Memory B cell (primary cell): ENCODE data around the gene GPR142.

ENCODE experiments used
- ATAC-seq: fragments of 150-1000 bp; cut with Tn5 transposase; 2 replicates; pipeline ENCODE4 v1.10.0; 2021; ENCODE audit warnings: low read depth, mild to moderate bottlenecking, moderate library complexity
- DNase-seq, 2 donors: peaks; one replicate each; pipeline ENCODE4 v3.0.0; 2022; ENCODE audit warnings: low spot score in 2 of 2
- H3K27ac Mint-ChIP-seq: one replicate; pipeline ENCODE4 v1.8.0; 2022; ENCODE audit warnings: mild to moderate bottlenecking, moderate library complexity, mixed read lengths
- H3K27me3 Mint-ChIP-seq: one replicate; pipeline ENCODE4 v1.8.0; 2022; ENCODE audit warnings: mixed read lengths
- H3K36me3 Mint-ChIP-seq: one replicate; pipeline ENCODE4 v1.8.0; 2022; ENCODE audit warnings: mild to moderate bottlenecking, mixed read lengths
- H3K4me1 Mint-ChIP-seq: one replicate; pipeline ENCODE4 v1.8.0; 2022; ENCODE audit warnings: mixed read lengths
- H3K4me3 Mint-ChIP-seq: one replicate; pipeline ENCODE4 v1.8.0; 2022; ENCODE audit warnings: mild to moderate bottlenecking, moderate library complexity, mixed read lengths
- H3K9me3 Mint-ChIP-seq: one replicate; pipeline ENCODE4 v1.8.0; 2022; ENCODE audit warnings: mixed read lengths

Gene GPR142

DNA sequence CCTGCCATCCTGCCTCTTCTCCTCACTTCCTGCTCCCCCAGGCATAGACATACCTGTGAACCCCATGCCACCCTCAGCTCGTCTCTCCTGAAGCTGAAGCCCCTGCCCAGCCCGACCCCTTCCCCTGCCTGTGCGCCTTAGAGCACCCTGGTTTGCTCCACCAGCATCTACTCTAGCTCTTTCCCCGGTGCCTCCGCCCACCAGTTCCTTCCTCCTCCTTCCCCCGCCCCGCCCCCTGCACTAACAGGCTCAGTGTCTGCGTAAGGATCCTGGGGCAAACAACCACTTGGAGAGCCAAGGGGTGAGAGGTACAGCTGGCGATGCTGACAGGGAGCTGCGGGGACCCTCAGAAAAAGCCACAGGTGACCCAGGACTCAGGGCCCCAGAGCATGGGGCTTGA lies 1.9 kb downstream of the GPR142 start:
- DNase-seq: no peak
- Mint-ChIP-seq H3K27me3 (peaks cover 18% of the 10 kb centered on the region), H3K4me1 (peaks cover 7% of the 10 kb centered on the region), H3K27ac (no peak overlapping the region), H3K36me3 (no peaks in the 10 kb centered on the region), H3K4me3 (peak overlapping the region; percentile 45), H3K9me3 (no peaks in the 10 kb centered on the region)
- ATAC-seq: peak; percentile 72

DNA sequence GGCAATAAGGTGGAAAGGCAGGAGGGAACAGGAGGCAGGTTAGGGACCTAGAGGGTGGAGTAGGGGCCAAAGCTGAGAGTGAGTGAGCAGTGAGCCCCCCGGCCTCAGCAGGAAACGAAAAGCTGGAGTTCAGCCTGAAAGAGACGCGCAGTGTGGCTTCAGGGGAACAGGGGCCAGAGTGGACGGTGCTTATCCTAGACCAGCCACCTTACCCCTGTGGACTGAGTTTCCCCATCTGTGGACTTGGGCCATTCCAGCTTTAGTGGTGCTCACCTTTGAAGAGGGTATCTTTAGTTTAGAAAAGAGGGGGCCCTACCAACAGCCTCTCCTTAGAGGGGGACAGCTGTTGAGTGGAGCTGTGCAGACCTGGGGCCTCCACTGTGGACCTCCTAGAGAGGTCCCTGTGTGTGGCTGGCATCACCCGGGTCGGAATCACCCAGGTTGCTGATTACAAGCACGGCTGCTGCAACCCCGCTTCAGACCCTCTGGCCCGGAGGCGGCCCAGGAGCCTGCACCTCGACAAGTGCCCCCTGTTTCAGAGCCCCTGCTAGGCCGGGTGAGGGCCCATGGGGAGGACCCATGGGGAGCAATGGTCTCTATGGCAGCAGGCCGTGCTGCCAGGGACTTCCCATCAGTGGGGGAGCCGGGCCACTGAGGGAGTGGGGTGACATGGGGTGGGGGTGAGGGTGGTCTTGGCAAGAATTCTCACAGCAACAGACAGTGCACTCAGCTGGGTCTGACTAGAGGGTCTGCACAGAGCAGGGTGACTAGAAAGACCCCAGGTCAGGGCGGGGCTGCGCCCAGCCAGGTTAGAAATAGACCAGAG lies 2.6 kb downstream of the GPR142 start:
- Mint-ChIP-seq H3K27ac (no peak overlapping the region), H3K9me3 (no peaks in the 10 kb centered on the region), H3K4me3 (no peak overlapping the region), H3K36me3 (no peaks in the 10 kb centered on the region), H3K4me1 (peaks cover 7% of the 10 kb centered on the region), H3K27me3 (peaks cover 16% of the 10 kb centered on the region)
- DNase-seq (no peak), ATAC-seq (no peak)

DNA sequence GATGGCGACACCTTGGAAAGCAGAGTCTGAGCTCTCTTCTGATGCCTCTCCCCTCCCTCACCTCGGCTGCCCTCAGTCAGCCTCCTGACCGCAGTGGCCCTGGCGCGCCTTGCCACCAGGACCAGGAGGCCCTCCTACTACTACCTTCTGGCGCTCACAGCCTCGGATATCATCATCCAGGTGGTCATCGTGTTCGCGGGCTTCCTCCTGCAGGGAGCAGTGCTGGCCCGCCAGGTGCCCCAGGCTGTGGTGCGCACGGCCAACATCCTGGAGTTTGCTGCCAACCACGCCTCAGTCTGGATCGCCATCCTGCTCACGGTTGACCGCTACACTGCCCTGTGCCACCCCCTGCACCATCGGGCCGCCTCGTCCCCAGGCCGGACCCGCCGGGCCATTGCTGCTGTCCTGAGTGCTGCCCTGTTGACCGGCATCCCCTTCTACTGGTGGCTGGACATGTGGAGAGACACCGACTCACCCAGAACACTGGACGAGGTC lies 4.4 kb downstream of the GPR142 start:
- H3K4me3 Mint-ChIP-seq: no peak overlapping the region
- no peaks in the 10 kb centered on the region for H3K9me3 Mint-ChIP-seq
- H3K27ac Mint-ChIP-seq: no peak overlapping the region
- H3K27me3 Mint-ChIP-seq: peaks cover 15% of the 10 kb centered on the region
- H3K36me3 Mint-ChIP-seq: no peaks in the 10 kb centered on the region
- H3K4me1 Mint-ChIP-seq: peaks cover 7% of the 10 kb centered on the region
- no peak for ATAC-seq
- no peak for DNase-seq

DNA sequence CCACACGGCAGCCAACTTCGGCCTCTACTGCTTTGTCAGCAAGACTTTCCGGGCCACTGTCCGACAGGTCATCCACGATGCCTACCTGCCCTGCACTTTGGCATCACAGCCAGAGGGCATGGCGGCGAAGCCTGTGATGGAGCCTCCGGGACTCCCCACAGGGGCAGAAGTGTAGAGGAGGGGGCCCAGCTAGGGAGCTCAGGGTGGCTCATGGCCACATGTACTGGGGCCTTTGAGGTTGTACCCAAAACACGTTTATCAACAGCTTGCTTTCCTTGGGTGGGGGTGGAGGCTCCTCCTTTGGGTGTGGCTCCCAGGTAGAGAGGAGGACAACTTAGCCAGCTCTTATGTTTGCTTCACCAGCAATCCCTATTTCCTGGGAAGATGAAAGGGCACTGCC lies 5.1 kb downstream of the GPR142 start:
- Mint-ChIP-seq H3K27me3 (peaks cover 11% of the 10 kb centered on the region), H3K36me3 (no peaks in the 10 kb centered on the region), H3K9me3 (no peaks in the 10 kb centered on the region), H3K27ac (no peak overlapping the region), H3K4me3 (no peak overlapping the region), H3K4me1 (peaks cover 7% of the 10 kb centered on the region)
- DNase-seq (no peak), ATAC-seq (no peak)

- H3K27me3 Mint-ChIP-seq: peaks cover 11% of the 10 kb centered on the region
- no peak for DNase-seq
Measured at GRCh38 chr17:74373838-74374606, 6.7 kb downstream of the GPR142 start.

DNA sequence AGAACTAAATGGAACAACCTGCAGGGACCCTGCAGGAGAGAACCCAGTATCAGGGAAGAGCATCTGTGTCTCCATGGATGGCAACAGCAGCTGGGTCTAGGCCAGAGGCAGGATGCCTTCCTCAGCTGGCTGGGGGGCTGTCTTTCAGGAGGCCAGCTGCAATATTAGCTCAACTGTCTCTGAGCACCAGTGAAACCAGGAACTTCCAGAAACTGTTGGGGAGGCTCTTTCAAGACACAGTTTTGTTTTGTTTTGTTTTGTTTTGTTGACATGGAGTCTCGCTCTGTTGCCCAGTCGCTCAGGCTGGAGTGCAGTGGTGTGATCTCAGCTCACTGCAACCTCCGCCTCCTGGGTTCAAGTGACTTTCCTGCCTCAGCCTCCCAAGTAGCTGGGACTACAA lies 7.6 kb downstream of the GPR142 start:
- ATAC-seq: no peak
- Mint-ChIP-seq H3K27ac (no peak overlapping the region), H3K4me1 (no peaks in the 10 kb centered on the region), H3K4me3 (no peak overlapping the region), H3K36me3 (no peaks in the 10 kb centered on the region), H3K27me3 (peaks cover 6% of the 10 kb centered on the region), H3K9me3 (no peaks in the 10 kb centered on the region)
- no peak for DNase-seq

More at GRCh38 chr17:74373838-74374606, 6.7 kb downstream of the GPR142 start:
- H3K36me3 Mint-ChIP-seq: no peaks in the 10 kb centered on the region
- H3K27ac Mint-ChIP-seq: no peak overlapping the region
- H3K4me1 Mint-ChIP-seq: peaks cover 5% of the 10 kb centered on the region
- H3K4me3 Mint-ChIP-seq: no peak overlapping the region
- ATAC-seq: no peak
- H3K9me3 Mint-ChIP-seq: no peaks in the 10 kb centered on the region

DNA sequence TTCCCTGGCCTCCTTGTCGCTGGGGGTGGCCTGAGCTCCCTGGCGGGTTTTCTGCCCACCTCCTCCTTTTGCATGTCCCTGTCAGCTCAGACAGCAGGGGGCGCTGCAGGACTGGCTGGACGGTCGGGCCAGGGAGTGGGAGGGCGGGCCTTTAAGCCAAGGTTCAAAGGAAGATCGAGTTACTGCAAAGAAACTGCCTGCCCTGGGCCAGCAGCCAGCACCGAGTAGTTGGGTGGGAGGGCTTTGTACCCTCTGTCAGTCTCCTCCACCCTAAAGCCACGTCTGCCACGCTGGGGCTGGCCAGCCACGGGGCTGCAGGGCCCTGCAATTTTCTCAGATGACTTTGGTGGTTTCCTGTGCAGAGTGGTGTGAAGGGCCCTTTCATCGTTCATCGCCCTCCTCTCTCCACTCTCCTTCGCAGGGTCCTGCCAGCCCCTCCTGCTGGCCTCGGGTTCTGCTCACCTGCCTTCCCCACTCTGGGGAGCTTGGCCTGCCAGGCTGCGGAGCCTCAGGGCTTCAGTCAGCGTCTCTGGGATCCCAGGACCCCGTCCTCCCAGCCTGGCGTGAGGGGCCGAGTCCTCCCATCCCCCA lies 12.3 kb downstream of the GPR142 start:
- DNase-seq: peak; percentile 90 to 93
- Mint-ChIP-seq H3K4me3 (no peak overlapping the region), H3K27ac (no peak overlapping the region), H3K27me3 (peaks cover 10% of the 10 kb centered on the region), H3K36me3 (no peaks in the 10 kb centered on the region), H3K4me1 (no peaks in the 10 kb centered on the region), H3K9me3 (no peaks in the 10 kb centered on the region)
- peak; percentile 94 for ATAC-seq

DNA sequence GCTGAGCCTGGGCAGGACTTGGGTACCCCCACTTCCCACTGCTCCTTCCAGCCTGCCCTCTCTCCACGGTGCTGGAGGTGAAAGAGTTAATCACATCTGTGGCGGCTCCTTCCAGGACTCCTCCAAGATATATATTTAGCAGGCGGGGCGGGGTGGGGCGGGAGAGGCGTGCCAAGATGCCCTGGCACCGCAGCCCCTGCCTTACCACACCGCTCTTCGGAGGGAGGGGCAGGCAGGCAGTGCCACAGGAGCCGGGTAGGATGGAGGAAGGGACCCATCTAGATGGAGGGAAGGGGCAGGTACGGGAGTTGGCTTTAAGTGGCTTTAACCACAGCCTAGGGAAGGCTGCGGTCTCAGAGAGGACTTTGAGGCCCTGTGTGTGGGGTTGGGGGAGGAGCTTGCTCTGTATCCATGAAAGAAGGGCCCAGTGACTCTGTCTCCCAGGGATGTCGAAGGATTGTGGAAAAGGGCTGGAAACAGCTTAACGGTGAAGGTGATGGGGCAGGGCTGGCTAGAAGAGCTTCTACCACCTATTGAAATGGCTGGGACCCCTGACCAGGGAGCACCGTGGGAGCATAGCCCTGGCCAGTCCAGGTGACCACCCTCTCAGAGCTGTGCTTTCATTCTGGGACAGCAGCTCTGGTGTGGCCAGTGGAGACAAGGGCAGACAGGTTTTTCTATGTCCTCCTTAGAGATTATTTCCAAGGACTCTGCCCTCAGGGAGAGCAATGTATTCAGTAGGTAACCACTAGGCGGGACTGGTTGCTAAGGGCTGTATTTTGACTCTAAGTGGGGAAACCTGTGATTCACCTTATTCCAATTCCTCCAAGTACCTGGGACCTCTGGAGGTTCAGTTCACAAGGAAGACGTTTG lies 13.0 kb downstream of the GPR142 start:
- no peak for ATAC-seq

GRCh38 chr17:74380959-74381808 lies 13.9 kb downstream of the GPR142 start:
- H3K27me3 Mint-ChIP-seq: peaks cover 11% of the 10 kb centered on the region
- no peak overlapping the region for H3K27ac Mint-ChIP-seq
- no peak for ATAC-seq
- no peaks in the 10 kb centered on the region for H3K36me3 Mint-ChIP-seq
- H3K4me1 Mint-ChIP-seq: no peaks in the 10 kb centered on the region
- no peak overlapping the region for H3K4me3 Mint-ChIP-seq
- no peak for DNase-seq
- no peaks in the 10 kb centered on the region for H3K9me3 Mint-ChIP-seq

More for the DNA sequence above, 13.0 kb downstream of the GPR142 start:
- Mint-ChIP-seq H3K27ac (no peak overlapping the region), H3K4me3 (no peak overlapping the region), H3K27me3 (peaks cover 11% of the 10 kb centered on the region), H3K9me3 (no peaks in the 10 kb centered on the region), H3K36me3 (no peaks in the 10 kb centered on the region), H3K4me1 (no peaks in the 10 kb centered on the region)
- DNase-seq: no peak

GRCh38 chr17:74383141-74383540 lies 15.8 kb downstream of the GPR142 start:
- H3K4me1 Mint-ChIP-seq: no peaks in the 10 kb centered on the region
- peaks cover 11% of the 10 kb centered on the region for H3K27me3 Mint-ChIP-seq
- no peak overlapping the region for H3K4me3 Mint-ChIP-seq
- no peaks in the 10 kb centered on the region for H3K36me3 Mint-ChIP-seq
- no peak overlapping the region for H3K27ac Mint-ChIP-seq
- DNase-seq (no peak), ATAC-seq (no peak)
- no peaks in the 10 kb centered on the region for H3K9me3 Mint-ChIP-seq

GRCh38 chr17:74385201-74385600 lies 17.9 kb downstream of the GPR142 start:
- no peak overlapping the region for H3K27ac Mint-ChIP-seq
- no peaks in the 10 kb centered on the region for H3K9me3 Mint-ChIP-seq
- H3K4me3 Mint-ChIP-seq: no peak overlapping the region
- no peaks in the 10 kb centered on the region for H3K36me3 Mint-ChIP-seq
- ATAC-seq (no peak), DNase-seq (no peak)
- H3K27me3 Mint-ChIP-seq: peaks cover 14% of the 10 kb centered on the region
- no peaks in the 10 kb centered on the region for H3K4me1 Mint-ChIP-seq

DNA sequence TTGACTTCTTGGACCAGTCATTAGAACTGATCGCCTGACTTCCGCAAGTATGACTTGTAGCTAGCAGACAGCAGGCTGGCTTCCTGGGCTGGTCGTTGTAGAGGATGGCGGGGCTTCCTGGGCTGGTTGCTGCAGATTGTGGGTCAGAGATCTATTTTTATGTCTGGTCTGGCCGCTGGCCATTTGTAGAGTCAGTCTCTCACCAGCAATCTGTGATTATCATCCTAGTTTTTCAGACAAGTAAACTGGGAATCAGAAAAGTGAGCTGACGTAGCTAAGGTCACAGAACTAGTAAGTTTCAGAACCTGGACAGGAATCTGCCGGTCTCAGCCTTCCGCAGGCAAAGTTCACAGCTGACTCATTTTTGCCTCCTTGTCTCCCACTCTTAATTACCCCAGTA lies 19.1 kb downstream of the GPR142 start:
- Mint-ChIP-seq H3K36me3 (no peaks in the 10 kb centered on the region), H3K27ac (no peak overlapping the region), H3K4me3 (no peak overlapping the region), H3K4me1 (no peaks in the 10 kb centered on the region), H3K9me3 (no peaks in the 10 kb centered on the region), H3K27me3 (peaks cover 15% of the 10 kb centered on the region)
- ATAC-seq (no peak), DNase-seq (no peak)
